HG03460 (cell line): ENCODE data around the gene SYT9.
"Not testable (repeated sequence)": the region's sequence is repeated elsewhere in the genome, so short reads cannot be mapped to it uniquely, and the experiment has no call there.

Experiments
- ATAC-seq: cut with Tn5 transposase; IDR thresholded peaks from one replicate; pipeline ENCODE4 v1.9.1; 2021; ENCODE audit not compliant: unreplicated experiment

The SYT9 gene

DNA sequence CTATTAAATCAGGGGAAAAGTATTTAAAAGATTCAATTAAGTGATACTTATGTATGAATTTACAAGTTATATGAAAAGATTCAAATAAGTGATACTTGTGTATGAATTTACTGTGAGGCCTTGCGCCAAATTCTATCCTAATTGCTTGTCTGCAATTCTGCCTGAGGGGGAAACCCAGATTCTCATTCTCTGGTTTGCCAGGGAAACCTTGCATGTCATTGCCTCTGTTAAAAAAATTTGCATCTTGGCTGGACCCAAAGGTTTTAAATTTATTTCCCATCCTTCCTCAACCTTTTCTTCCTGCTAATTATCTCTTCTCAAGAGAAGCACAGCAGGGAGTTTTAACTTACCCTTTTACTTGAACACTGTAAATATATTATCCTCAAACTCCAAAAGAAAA is 247.4 kb downstream of the SYT9 start:
- no peak for ATAC-seq

GRCh38 chr11:7500251-7500650 is 248.5 kb downstream of the SYT9 start:
- no peak for ATAC-seq

DNA sequence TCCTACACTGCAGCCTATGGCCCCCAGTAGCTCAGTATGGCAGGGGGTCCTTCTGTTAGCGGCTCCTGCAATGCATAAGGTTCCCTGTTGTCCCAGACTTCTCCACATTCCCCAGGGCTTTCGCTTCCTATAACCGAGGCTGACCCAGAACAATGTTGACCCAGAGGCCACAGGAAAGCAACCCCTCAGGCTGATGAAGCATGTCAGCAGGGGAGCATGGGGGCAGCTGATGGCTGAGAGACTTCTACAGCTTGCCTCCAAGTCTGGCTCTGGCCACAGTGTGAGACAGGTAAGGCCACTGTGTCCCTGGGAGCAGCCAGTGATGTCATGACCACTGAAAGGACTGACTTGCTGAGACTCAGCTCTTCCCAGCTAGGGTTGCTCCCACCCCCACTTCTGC is 249.5 kb downstream of the SYT9 start:
- ATAC-seq: no peak

DNA sequence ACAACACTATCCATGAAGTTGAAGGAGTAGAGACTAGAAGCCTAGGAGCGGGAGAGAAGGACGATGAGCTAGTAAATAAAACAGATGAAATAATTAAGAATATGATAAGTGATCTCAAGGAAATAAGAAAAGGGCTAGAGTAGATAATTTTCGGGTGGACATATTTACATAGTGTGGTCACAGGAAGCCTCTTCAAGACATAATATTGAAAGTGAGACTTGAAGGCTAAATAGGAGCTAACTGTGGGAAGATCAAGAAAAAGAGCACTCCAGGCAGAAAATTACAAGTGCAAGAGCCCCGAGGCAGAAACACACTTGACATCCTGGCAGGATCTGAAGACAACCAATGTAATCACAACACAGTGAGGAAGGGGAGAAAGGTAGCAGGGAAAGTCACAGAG is 250.2 kb downstream of the SYT9 start:
- ATAC-seq: no peak

GRCh38 chr11:7506243-7506642 is 254.5 kb downstream of the SYT9 start:
- no peak for ATAC-seq

- no peak for ATAC-seq
Observed at GRCh38 chr11:7508087-7508486, 256.4 kb downstream of the SYT9 start.

DNA sequence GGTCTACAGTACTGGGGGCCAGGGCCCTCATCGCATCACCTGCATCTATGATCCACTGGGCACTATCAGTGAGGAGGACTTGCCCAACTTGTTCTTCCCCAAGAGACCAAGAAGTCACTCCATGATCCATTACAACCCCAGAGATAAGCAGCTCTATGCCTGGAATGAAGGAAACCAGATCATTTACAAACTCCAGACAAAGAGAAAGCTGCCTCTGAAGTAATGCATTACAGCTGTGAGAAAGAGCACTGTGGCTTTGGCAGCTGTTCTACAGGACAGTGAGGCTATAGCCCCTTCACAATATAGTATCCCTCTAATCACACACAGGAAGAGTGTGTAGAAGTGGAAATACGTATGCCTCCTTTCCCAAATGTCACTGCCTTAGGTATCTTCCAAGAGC is 258.3 kb downstream of the SYT9 start:
- ATAC-seq: no peak

GRCh38 chr11:7511401-7511800 is 259.7 kb downstream of the SYT9 start:
- no peak for ATAC-seq

GRCh38 chr11:7512525-7513233 is 261.0 kb downstream of the SYT9 start:
- ATAC-seq: peak; percentile 65

- peak; percentile 65 for ATAC-seq
Observed at GRCh38 chr11:7513234-7514098, 261.8 kb downstream of the SYT9 start, which contains the start of gene PPFIBP2. Gene PPFIBP2 (plus strand): TSS chr11:7513999. CDS start chr11:7549476, 35,477 bp downstream.

DNA sequence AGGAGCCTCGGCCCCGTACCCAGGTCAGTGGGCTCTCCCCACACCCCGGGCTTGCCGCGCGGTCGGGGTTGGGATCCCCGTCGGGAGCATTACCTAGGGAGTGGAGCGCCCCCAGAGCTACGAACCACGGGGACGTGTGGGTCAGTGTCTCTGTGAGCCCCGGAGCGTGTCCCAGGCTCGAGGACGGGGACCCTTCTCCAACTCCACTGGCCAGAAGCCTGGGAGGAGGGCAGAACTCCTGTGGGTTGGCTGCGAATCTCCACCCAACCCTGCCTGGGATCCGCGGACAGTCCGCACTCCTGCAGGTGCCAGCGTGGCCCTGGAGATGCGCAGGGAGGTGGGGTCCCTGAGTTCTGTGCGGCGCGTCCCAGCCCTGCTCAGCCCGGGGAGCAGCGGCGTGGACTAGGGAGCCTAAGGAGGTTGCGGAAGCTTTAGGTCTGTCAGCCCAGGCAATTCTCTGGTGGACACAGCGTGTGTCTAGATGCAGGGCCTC is 262.4 kb downstream of the SYT9 start:
- peak; percentile 12 for ATAC-seq

GRCh38 chr11:7515447-7515886 is 263.8 kb downstream of the SYT9 start:
- no peak for ATAC-seq

- no peak for ATAC-seq
Observed at GRCh38 chr11:7516475-7516874, 264.8 kb downstream of the SYT9 start.

DNA sequence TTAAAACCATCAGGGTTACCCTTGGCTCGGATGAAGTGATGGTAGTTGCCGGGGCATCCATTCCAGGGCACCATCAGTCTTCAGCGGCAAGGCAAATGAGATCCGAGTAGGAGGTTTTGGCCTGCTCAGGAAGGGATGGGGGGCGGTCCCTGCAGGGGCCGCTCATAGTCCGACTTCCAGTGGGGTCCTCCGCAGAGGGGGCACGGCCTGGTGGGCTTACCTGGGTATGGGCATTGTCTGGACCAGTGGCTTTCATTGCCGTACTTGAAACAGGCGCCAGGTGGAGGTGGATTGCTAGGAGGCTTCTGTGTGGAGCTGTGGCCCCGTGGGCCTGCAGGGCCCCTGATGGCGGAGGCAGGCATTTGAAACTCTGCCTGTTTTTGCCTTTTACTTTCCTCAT is 266.0 kb downstream of the SYT9 start:
- ATAC-seq: not testable (repeated sequence)
